Measurements from ENCODE around the gene PLOD3. TPM values are rescaled to one million over a fixed set of nuclear protein-coding genes. Genes with fewer than 3 reads are reported as not detected.

The PLOD3 gene
- total and polyA plus RNA-seq, 2 of the 8 experiments (the other 6 are each of a cell fraction or from before 2014, with no cell fraction given), result 28.4 to 47.2 TPM

DNA sequence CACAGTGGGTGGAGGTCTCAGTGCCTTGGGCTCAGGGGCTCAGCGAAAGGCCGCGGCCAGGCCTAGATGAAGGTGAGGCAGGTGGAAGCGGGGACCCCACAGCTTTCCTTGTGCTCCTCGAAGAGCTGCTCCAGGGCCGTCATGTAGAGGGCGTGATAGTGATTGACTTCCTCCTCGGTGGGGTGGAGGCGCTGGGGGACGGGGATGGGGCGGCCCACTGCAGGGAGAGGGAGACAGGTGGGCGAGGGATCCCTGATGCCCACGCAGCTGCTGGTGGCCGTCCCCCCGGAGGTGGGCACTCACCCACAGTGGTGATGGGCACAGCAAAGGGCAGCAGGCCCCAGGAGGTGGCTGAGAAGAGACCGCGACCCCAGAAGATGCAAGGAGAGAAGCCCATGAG, 21.5 kb downstream of the PLOD3 start:
- no peak overlapping the region for H3K18ac ChIP-seq (ENCODE audit: extremely low read depth, low read length)
- H3K4me3 ChIP-seq (ENCODE audit: extremely low read depth in 1 of 4, insufficient read depth in 2 of 4, low read depth in 3 of 4, low read length in 4 of 4), result no peak overlapping the region
- no peaks in the 10 kb centered on the region for H3K79me1 ChIP-seq (ENCODE audit: low read depth, low read length)
- H4K20me1 ChIP-seq (replicated peaks in 1 of 2; ENCODE audit: control insufficient read depth in 1 of 2, insufficient read depth in 2 of 2, low read length in 2 of 2), result no peaks in the 10 kb centered on the region
- no peaks in the 10 kb centered on the region for H3K9me3 ChIP-seq (ENCODE audit: insufficient read depth in 2 of 2, low read depth in 1 of 2, low read length in 1 of 2)
- no peak overlapping the region for H2BK12ac ChIP-seq (ENCODE audit: low read depth, low read length)
- FAIRE-seq (no peak), DNase-seq (ENCODE audit: low read depth in 1 of 2, low spot score in 2 of 2) (no peak)
- no peak overlapping the region for H2AK5ac ChIP-seq (ENCODE audit: low read depth, low read length)
- H3K23ac ChIP-seq (ENCODE audit: insufficient read length), result no peak overlapping the region
- H3K27me3 ChIP-seq (replicated peaks in 1 of 4; ENCODE audit: control insufficient read depth in 3 of 4, extremely low read depth in 1 of 4, insufficient read depth in 3 of 4, low read length in 3 of 4), result peaks cover 0 to 2% (median 0%) of the 10 kb centered on the region in 4 experiments; a peak in 1 of 7 replicates
- no peak overlapping the region for H2BK20ac ChIP-seq (ENCODE audit: low read length)
- no peaks in the 10 kb centered on the region for H3K36me3 ChIP-seq (ENCODE audit: control insufficient read depth in 2 of 4, insufficient read depth in 4 of 4, low read length in 3 of 4)
- H3K56ac ChIP-seq (replicated peaks; ENCODE audit: insufficient read length, low read depth, low read length), result no peak overlapping the region
- H3K23me2 ChIP-seq (ENCODE audit: low read depth, low read length), result no peaks in the 10 kb centered on the region; the same call in 1 of the 2 replicates
- no peak for TF ChIP-seq JUND (IDR thresholded peaks at IDR 0.05; ENCODE audit: low read length)
- TF ChIP-seq CBX8 (IDR thresholded peaks at IDR 0.05; ENCODE audit: borderline replicate concordance, low read depth, low read length), result no peak
- no peak for TF ChIP-seq SP2 (IDR thresholded peaks at IDR 0.05; ENCODE audit: low read length)
- TF ChIP-seq SIRT6 (IDR thresholded peaks at IDR 0.05; ENCODE audit: low read length), result no peak
- TF ChIP-seq ZNF274 (IDR thresholded peaks at IDR 0.05; ENCODE audit: borderline replicate concordance, extremely low read depth, low read length), result no peak
- TF ChIP-seq GABPA (IDR thresholded peaks at IDR 0.05; ENCODE audit: borderline replicate concordance, insufficient read depth, low read length), result no peak
- no peak for TF ChIP-seq CHD2 (IDR thresholded peaks at IDR 0.05; ENCODE audit: low read length)
- no peak for TF ChIP-seq RFX5 (IDR thresholded peaks at IDR 0.05; ENCODE audit: borderline replicate concordance, low read depth, low read length)
- POLR2A ChIA-PET (ENCODE audit: partially characterized antibody), result interaction anchor here (0.9 to 1.3 kb wide), 3 partner anchors 27 to 98 kb away, joined by 3 to 4 read pairs (median 3); partner anchors contain the start of gene FIS1
- H2BK5ac ChIP-seq (ENCODE audit: low read depth, low read length), result no peak overlapping the region
- H2AFZ ChIP-seq (ENCODE audit: low read length), result no peak overlapping the region
- H3K4me1 ChIP-seq (replicated peaks in 1 of 4; ENCODE audit: control insufficient read depth in 3 of 4, insufficient read depth in 4 of 4, low read length in 3 of 4), result peaks cover 0 to 11% (median 7%) of the 10 kb centered on the region in 4 experiments; a peak in 6 of 7 replicates
- no peak overlapping the region for H4K8ac ChIP-seq (ENCODE audit: extremely low read depth, insufficient read depth, low read length)
- no peak overlapping the region for H4K91ac ChIP-seq (replicated peaks; ENCODE audit: insufficient read length, low read length)
- H3K4ac ChIP-seq (replicated peaks; ENCODE audit: insufficient read length, low read depth, low read length), result no peak overlapping the region
- H2BK15ac ChIP-seq (ENCODE audit: low read length), result 0 out of 2 replicates have a peak overlapping the region, but pooled peaks have one; percentile 29
- H4K5ac ChIP-seq (ENCODE audit: insufficient read length, low read depth, low read length), result no peak overlapping the region
- H3K27ac ChIP-seq (ENCODE audit: low read depth, low read length), result no peak overlapping the region
- WGBS, 2 experiments (ENCODE audit: extremely low coverage in 1 of 2, insufficient coverage in 1 of 2, insufficient read length in 1 of 2, insufficient replicate concordance in 2 of 2, low coverage in 1 of 2, low lambda C conversion rate in 2 of 2, missing lambda C conversion rate in 1 of 2), result 98% methylated on average over 8 of the region's 17 CpGs; no CpG with 5 or more reads in 1 of the 2 experiments
- CTCF ChIA-PET (ENCODE audit: partially characterized antibody), result interaction anchor here (0.8 to 12.3 kb wide), 9 partner anchors 8 to 54 kb away, joined by 3 to 168 read pairs (median 5); partner anchors contain the start of genes PLOD3 and ZNHIT1
- H3K4me2 ChIP-seq (ENCODE audit: insufficient read depth in 1 of 2, low read depth in 2 of 2, low read length in 2 of 2), result no peak overlapping the region
- H2BK120ac ChIP-seq (replicated peaks; ENCODE audit: low read depth, low read length), result no peak overlapping the region
- H3K14ac ChIP-seq (ENCODE audit: insufficient read length), result no peak overlapping the region
- no peak overlapping the region for H3K9ac ChIP-seq (replicated peaks in 1 of 4; ENCODE audit: extremely low read depth in 1 of 4, low read depth in 3 of 4, low read length in 3 of 4)
- H3K79me2 ChIP-seq (ENCODE audit: control insufficient read depth in 1 of 2, insufficient read depth in 2 of 2, low read length in 2 of 2), result no peaks in the 10 kb centered on the region
